NB4 (cell line): Measurements from ENCODE around the gene FLG.

Experiments
- DNase-seq: peaks from one replicate; pipeline ENCODE4 v3.0.0; 2010; ENCODE audit warnings: low read depth
- H3K4me3 ChIP-seq: one replicate; pipeline ENCODE4 v1.5.1; 2011; ENCODE audit warnings: mild to moderate bottlenecking, low read depth, low read length, moderate library complexity
- CTCF ChIP-seq: IDR thresholded peaks from one replicate; pipeline ENCODE4 v1.5.1; 2012; ENCODE audit warnings: low read depth, low read length
- MAX ChIP-seq: IDR thresholded peaks from 2 replicates; pipeline ENCODE4 v1.6.1; 2011; ENCODE audit warnings: low read depth, low read length
- MYC ChIP-seq: IDR thresholded peaks from 2 replicates; pipeline ENCODE4 v1.6.1; 2011; ENCODE audit warnings: low read depth, low read length
- POLR2A ChIP-seq: IDR thresholded peaks from 2 replicates; pipeline ENCODE4 v1.6.1; 2011; ENCODE audit warnings: mild to moderate bottlenecking; ENCODE audit not compliant: insufficient read length; ENCODE audit errors: extremely low read depth

The FLG gene

GRCh38 chr1:152325111-152325510 lies at the start of gene FLG:
FLG (minus strand) TSS chr1:152325239; CDS start chr1:152315456, 9,783 bp downstream.
- DNase-seq = no peak
- no peak within 1 kb of the TSS for H3K4me3 ChIP-seq
- TF ChIP-seq POLR2A = no peak
- no peak for TF ChIP-seq MAX
- TF ChIP-seq CTCF = no peak
- TF ChIP-seq MYC = no peak

- TF ChIP-seq CTCF = no peak
- no peak for TF ChIP-seq POLR2A
- TF ChIP-seq MYC = no peak
- no peak for TF ChIP-seq MAX
- DNase-seq = no peak
- H3K4me3 ChIP-seq = no peak overlapping the region
These were observed 49.4 kb upstream of the FLG start for GRCh38 chr1:152374451-152374850.

- no peak for DNase-seq
- H3K4me3 ChIP-seq = no peak overlapping the region
- TF ChIP-seq MYC (no peak), POLR2A (no peak), MAX (no peak), CTCF (no peak)
These were observed 47.6 kb upstream of the FLG start for GRCh38 chr1:152372672-152373071.

GRCh38 chr1:152367436-152367835 lies 42.4 kb upstream of the FLG start:
- H3K4me3 ChIP-seq = no peak overlapping the region
- TF ChIP-seq POLR2A (no peak), MAX (no peak), CTCF (no peak), MYC (no peak)
- DNase-seq = no peak

- TF ChIP-seq MYC = no peak
- H3K4me3 ChIP-seq = no peak within 1 kb of the TSS
- no peak for DNase-seq
These were observed 34.9 kb upstream of the FLG start, which contains the start of gene FLG2 for GRCh38 chr1:152359906-152360305. FLG2 (minus strand) TSS chr1:152360006; CDS start chr1:152358884, 1,122 bp downstream.

GRCh38 chr1:152356736-152357135 lies 31.7 kb upstream of the FLG start:
- no peak overlapping the region for H3K4me3 ChIP-seq
- DNase-seq = no peak
- TF ChIP-seq CTCF (no peak), MYC (no peak), POLR2A (no peak), MAX (no peak)
